A549 (cell line): ENCODE data around the gene JARID2. TPM values are rescaled to one million over a fixed set of nuclear protein-coding genes. Genes with fewer than 3 reads are reported as not detected.

Source experiments
- ATAC-seq, 2 experiments: fragments of 200-7000 bp in 1 of 2; fragments of >200 bp in 1 of 2; cut with Nextera tagmentation in 1 of 2; cut with Tn5 transposase in 1 of 2; 3 replicates each; pipeline versions ENCODE4 v1.8.0 to v1.9.1; 2018 to 2020; ENCODE audit warnings: mild to moderate bottlenecking in 1 of 2, moderate library complexity in 1 of 2
- CTCF ChIA-PET: fragments of 300-600 bp; sonication (Branson Sonifier 250); formaldehyde crosslinking; extraction: SDS; loops from one replicate; lab custom pipeline; 2021; ENCODE audit warnings: antibody characterized with exemption, inconsistent platforms; lab: Yijun Ruan, JAX
- POLR2A ChIA-PET: fragments of 350-600 bp; formaldehyde crosslinking; extraction: SDS; loops from one replicate; lab custom pipeline; 2021; ENCODE audit warnings: antibody characterized with exemption, inconsistent platforms; lab: Yijun Ruan, JAX
- DNase-seq, 2 experiments: peaks; one replicate each; pipeline versions ENCODE4 v3.0.0 to v3.0.0-alpha.2; 2011 to 2016; ENCODE audit warnings: low read depth in 1 of 2, low spot score in 1 of 2
- FAIRE-seq: peaks from 2 replicates; lab custom pipeline; 2011; peaks lifted over from hg19 to GRCh38; lab: Jason Lieb, UNC
- H3K27ac ChIP-seq, 2 experiments: fragments of >200 bp; sonication (Bioruptor Twin); formaldehyde crosslinking; 3 replicates each; pipeline ENCODE4 v1.5.1; 2016 to 2017
- H3K4me1 ChIP-seq: fragments of >200 bp; sonication (Bioruptor Twin); formaldehyde crosslinking; 3 replicates; pipeline ENCODE4 v1.6.1; 2016
- H3K4me2 ChIP-seq: fragments of >200 bp; sonication (Bioruptor Twin); formaldehyde crosslinking; 3 replicates; pipeline ENCODE4 v1.6.1; 2016
- H3K4me3 ChIP-seq: fragments of >200 bp; sonication (Bioruptor Twin); formaldehyde crosslinking; 3 replicates; pipeline ENCODE4 v1.5.1; 2016
- H3K9me3 ChIP-seq: fragments of >200 bp; sonication (Bioruptor Twin); formaldehyde crosslinking; 3 replicates; pipeline ENCODE4 v1.6.1; 2016
- CHD2 ChIP-seq: fragments of 150-350 bp; IDR thresholded peaks from 2 replicates; pipeline ENCODE4 v1.6.1; 2014; ENCODE audit warnings: low read length; ENCODE audit not compliant: partially characterized antibody
- EHF ChIP-seq: fragments of 250-450 bp; sonication (Bioruptor Pico); IDR thresholded peaks from 2 replicates; pipeline ENCODE4 v1.5.0; 2020; ENCODE audit warnings: mild to moderate bottlenecking
- EHMT2 ChIP-seq: fragments of 200-600 bp; sonication (generic); IDR thresholded peaks from 2 replicates; pipeline ENCODE4 v1.6.1; 2016; ENCODE audit warnings: antibody characterized with exemption, low read depth, mild to moderate bottlenecking, moderate library complexity
- EP300 ChIP-seq, 2 experiments: fragments of >200 bp; sonication (Bioruptor Twin); formaldehyde crosslinking; IDR thresholded peaks; 2 replicates in 1 of 2; 3 replicates in 1 of 2; pipeline ENCODE4 v1.6.1; 2016 to 2017
- FOSB ChIP-seq: fragments of 250-450 bp; sonication (Bioruptor Pico); IDR thresholded peaks from 2 replicates; pipeline ENCODE4 v1.5.0; 2020; ENCODE audit warnings: mild to moderate bottlenecking, moderate library complexity
- HDAC2 ChIP-seq: fragments of 200-600 bp; sonication (generic); IDR thresholded peaks from 2 replicates; pipeline ENCODE4 v1.6.1; 2016
- HEYL ChIP-seq: fragments of 250-450 bp; sonication (Bioruptor Pico); IDR thresholded peaks from 2 replicates; pipeline ENCODE4 v1.8.0; 2021; ENCODE audit warnings: mild to moderate bottlenecking, moderate library complexity
- HMGXB4 ChIP-seq: fragments of 250-450 bp; sonication (Bioruptor Pico); IDR thresholded peaks from 2 replicates; pipeline ENCODE4 v1.5.0; 2021; ENCODE audit warnings: mild to moderate bottlenecking, moderate library complexity, borderline replicate concordance
- HOXA7 ChIP-seq: fragments of 250-450 bp; sonication (Bioruptor Pico); IDR thresholded peaks from 2 replicates; pipeline ENCODE4 v1.5.0; 2020; ENCODE audit warnings: mild to moderate bottlenecking, moderate library complexity
- HOXB13 ChIP-seq: fragments of 250-450 bp; sonication (Bioruptor Pico); IDR thresholded peaks from 2 replicates; pipeline ENCODE4 v1.5.0; 2020; ENCODE audit warnings: low read depth, mild to moderate bottlenecking, moderate library complexity
- JUN ChIP-seq, 2 experiments: fragments of >200 bp; sonication (Bioruptor Twin); formaldehyde crosslinking; IDR thresholded peaks; 2 replicates in 1 of 2; 3 replicates in 1 of 2; pipeline ENCODE4 v1.6.1; 2016 to 2017
- MAZ ChIP-seq: fragments of 150-350 bp; IDR thresholded peaks from 2 replicates; pipeline ENCODE4 v1.6.1; 2014; ENCODE audit warnings: antibody characterized with exemption, low read depth, low read length, borderline replicate concordance
- NR3C1 ChIP-seq: fragments of >200 bp; sonication (Bioruptor Twin); formaldehyde crosslinking; IDR thresholded peaks from 3 replicates; pipeline ENCODE4 v1.6.1; 2017
- RAD21 ChIP-seq, 2 experiments: fragments of >200 bp in 1 of 2; sonication (Bioruptor Twin) in 1 of 2; formaldehyde crosslinking in 1 of 2; IDR thresholded peaks in 1 of 2; conservative IDR thresholded peaks in 1 of 2; 2 replicates in 1 of 2; 3 replicates in 1 of 2; pipeline ENCODE4 v1.6.1; 2012 to 2018; ENCODE audit warnings: inconsistent platforms in 1 of 2
- RCOR1 ChIP-seq: fragments of 150-350 bp; IDR thresholded peaks from 2 replicates; pipeline ENCODE4 v1.6.1; 2014; ENCODE audit warnings: antibody characterized with exemption, low read length, low read depth
- SMC3 ChIP-seq: fragments of >200 bp; sonication (Bioruptor Twin); formaldehyde crosslinking; IDR thresholded peaks from 3 replicates; pipeline ENCODE4 v1.6.1; 2018; ENCODE audit warnings: inconsistent platforms
- SREBF2 ChIP-seq: fragments of 450-650 bp; IDR thresholded peaks from 2 replicates; pipeline ENCODE4 v1.6.1; 2014; ENCODE audit warnings: mild to moderate bottlenecking, moderate library complexity
- TFCP2L1 ChIP-seq: fragments of 250-450 bp; sonication (Bioruptor Pico); IDR thresholded peaks from 2 replicates; pipeline ENCODE4 v1.5.0; 2021; ENCODE audit warnings: mild to moderate bottlenecking
- USF2 ChIP-seq: fragments of 450-650 bp; IDR thresholded peaks from 2 replicates; pipeline ENCODE4 v1.6.1; 2014; ENCODE audit warnings: antibody characterized with exemption
- ZC3H11A ChIP-seq: fragments of 450-650 bp; IDR thresholded peaks from 2 replicates; pipeline ENCODE4 v1.6.1; 2014; ENCODE audit warnings: antibody characterized with exemption, mild to moderate bottlenecking
- ZFP36 ChIP-seq: fragments of 450-650 bp; IDR thresholded peaks from 2 replicates; pipeline ENCODE4 v1.6.1; 2014; ENCODE audit warnings: borderline replicate concordance; ENCODE audit not compliant: partially characterized antibody
- WGBS: methylation state at CpG from one replicate; pipeline ENCODE4 v1.1.6; 2017; ENCODE audit errors: missing lambda C conversion rate; 5-methylcytosine and 5-hydroxymethylcytosine counted together
- polyA plus RNA-seq, 4 experiments: library from polyadenylated mRNA; depleted of rRNA in 3 of 4; stranded (reverse); fragments of >200 nt; fragmentation: RNase III in 1 of 4; extraction: RNeasy Plus Mini Kit Qiagen cat#74134 plus additional on column Dnase treatment in 1 of 4; gene quantifications; 2 replicates in 3 of 4; 3 replicates in 1 of 4; pipeline ENCODE4 v1.2.3, GENCODE V29; 2011 to 2017
- TF ChIP-seq, protein P1 (sequence below): fragments of >200 bp; sonication (Bioruptor Twin); formaldehyde crosslinking; IDR thresholded peaks from 2 replicates; pipeline ENCODE4 v1.6.1; 2016
- TF ChIP-seq, protein P2 (sequence below): fragments of >200 bp; sonication (Bioruptor Twin); formaldehyde crosslinking; IDR thresholded peaks from 3 replicates; pipeline ENCODE4 v1.5.1; 2016
- TF ChIP-seq, protein P3 (sequence below): IDR thresholded peaks from 2 replicates; pipeline ENCODE4 v1.6.1; 2012
- TF ChIP-seq, protein P4 (sequence below): IDR thresholded peaks from 2 replicates; pipeline ENCODE4 v1.6.1; 2012

The JARID2 gene
- polyA plus RNA-seq, 2 of the 4 experiments (the other 2 are of a cell fraction), result 7.8 to 8.3 TPM

- 82% methylated on average over 4 of the region's 4 CpGs for WGBS
- POLR2A ChIA-PET, result no interaction called here
- Histone ChIP-seq H3K9me3 (no peaks in the 10 kb centered on the region), H3K4me1 (no peaks in the 10 kb centered on the region), H3K4me2 (no peak overlapping the region), H3K27ac (no peak overlapping the region), H3K4me3 (no peak overlapping the region)
- ATAC-seq (no peak), FAIRE-seq (no peak), DNase-seq (no peak)
- TF ChIP-seq, protein P1, sequence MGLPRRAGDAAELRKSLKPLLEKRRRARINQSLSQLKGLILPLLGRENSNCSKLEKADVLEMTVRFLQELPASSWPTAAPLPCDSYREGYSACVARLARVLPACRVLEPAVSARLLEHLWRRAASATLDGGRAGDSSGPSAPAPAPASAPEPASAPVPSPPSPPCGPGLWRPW, result no peak
- TF ChIP-seq HOXB13 (CRISPR knock-in tag), result no peak
- no peak for TF ChIP-seq SMC3
- no peak for TF ChIP-seq HDAC2
- no peak for TF ChIP-seq EP300 (IDR thresholded peaks at IDR 0.05)
- TF ChIP-seq RAD21 (conservative IDR thresholded peaks at IDR 0.05 in 1 of 2, IDR thresholded peaks at IDR 0.05 in 1 of 2), result no peak
- TF ChIP-seq, protein P2, sequence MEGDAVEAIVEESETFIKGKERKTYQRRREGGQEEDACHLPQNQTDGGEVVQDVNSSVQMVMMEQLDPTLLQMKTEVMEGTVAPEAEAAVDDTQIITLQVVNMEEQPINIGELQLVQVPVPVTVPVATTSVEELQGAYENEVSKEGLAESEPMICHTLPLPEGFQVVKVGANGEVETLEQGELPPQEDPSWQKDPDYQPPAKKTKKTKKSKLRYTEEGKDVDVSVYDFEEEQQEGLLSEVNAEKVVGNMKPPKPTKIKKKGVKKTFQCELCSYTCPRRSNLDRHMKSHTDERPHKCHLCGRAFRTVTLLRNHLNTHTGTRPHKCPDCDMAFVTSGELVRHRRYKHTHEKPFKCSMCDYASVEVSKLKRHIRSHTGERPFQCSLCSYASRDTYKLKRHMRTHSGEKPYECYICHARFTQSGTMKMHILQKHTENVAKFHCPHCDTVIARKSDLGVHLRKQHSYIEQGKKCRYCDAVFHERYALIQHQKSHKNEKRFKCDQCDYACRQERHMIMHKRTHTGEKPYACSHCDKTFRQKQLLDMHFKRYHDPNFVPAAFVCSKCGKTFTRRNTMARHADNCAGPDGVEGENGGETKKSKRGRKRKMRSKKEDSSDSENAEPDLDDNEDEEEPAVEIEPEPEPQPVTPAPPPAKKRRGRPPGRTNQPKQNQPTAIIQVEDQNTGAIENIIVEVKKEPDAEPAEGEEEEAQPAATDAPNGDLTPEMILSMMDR, result no peak
- CTCF ChIA-PET, result no interaction called here
Measured at GRCh38 chr6:15378866-15379265, 133.0 kb downstream of the JARID2 start.

GRCh38 chr6:15380351-15380750, 134.5 kb downstream of the JARID2 start:
- Histone ChIP-seq H3K4me1 (no peaks in the 10 kb centered on the region), H3K9me3 (no peaks in the 10 kb centered on the region), H3K4me2 (no peak overlapping the region), H3K27ac (no peak overlapping the region), H3K4me3 (no peak overlapping the region)
- TF ChIP-seq TFCP2L1 (no peak), NR3C1 (no peak), FOSB (CRISPR knock-in tag) (no peak), HOXA7 (CRISPR knock-in tag) (no peak)
- TF ChIP-seq, protein P3, sequence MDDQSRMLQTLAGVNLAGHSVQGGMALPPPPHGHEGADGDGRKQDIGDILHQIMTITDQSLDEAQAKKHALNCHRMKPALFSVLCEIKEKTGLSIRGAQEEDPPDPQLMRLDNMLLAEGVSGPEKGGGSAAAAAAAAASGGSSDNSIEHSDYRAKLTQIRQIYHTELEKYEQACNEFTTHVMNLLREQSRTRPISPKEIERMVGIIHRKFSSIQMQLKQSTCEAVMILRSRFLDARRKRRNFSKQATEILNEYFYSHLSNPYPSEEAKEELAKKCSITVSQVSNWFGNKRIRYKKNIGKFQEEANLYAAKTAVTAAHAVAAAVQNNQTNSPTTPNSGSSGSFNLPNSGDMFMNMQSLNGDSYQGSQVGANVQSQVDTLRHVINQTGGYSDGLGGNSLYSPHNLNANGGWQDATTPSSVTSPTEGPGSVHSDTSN, result no peak
- no peak for ATAC-seq
- CTCF ChIA-PET, result no interaction called here
- FAIRE-seq, result no peak
- WGBS, result 98% methylated on average over 4 of the region's 4 CpGs
- POLR2A ChIA-PET, result no interaction called here
- no peak for DNase-seq

DNA sequence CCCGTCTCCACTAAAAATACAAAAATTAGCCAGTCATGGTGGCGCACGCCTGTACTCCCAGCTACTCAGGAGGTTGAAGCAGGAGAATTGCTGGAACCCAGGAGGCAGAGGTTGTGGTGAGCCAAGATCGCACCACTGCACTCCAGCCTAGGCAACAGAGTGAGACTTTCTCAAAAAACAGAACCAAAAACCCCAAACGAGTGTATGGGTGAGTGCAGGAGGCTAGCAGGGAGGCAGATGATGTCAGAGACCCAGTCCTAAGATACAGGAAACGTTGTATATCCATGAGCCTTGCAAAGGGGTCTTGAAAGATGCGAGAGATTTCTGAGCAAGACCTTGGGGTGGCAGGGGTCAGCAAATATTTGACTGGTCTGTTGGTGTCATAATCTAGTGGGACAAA, 136.2 kb downstream of the JARID2 start:
- no peak for FAIRE-seq
- Histone ChIP-seq H3K4me3 (no peak overlapping the region), H3K4me1 (peaks cover 7% of the 10 kb centered on the region; the same call in 2 of the 3 replicates), H3K4me2 (no peak overlapping the region), H3K9me3 (no peaks in the 10 kb centered on the region), H3K27ac (no peak overlapping the region)
- POLR2A ChIA-PET, result no interaction called here
- no peak for ATAC-seq
- 75% methylated on average over 7 of the region's 7 CpGs for WGBS
- CTCF ChIA-PET, result no interaction called here
- DNase-seq, result no peak
- TF ChIP-seq TFCP2L1, result no peak
- TF ChIP-seq CHD2, result no peak
- no peak for TF ChIP-seq EHF
- no peak for TF ChIP-seq EP300 (IDR thresholded peaks at IDR 0.05)
- TF ChIP-seq JUN (IDR thresholded peaks at IDR 0.05), result no peak
- TF ChIP-seq, protein P2, result no peak
- TF ChIP-seq NR3C1, result no peak
- TF ChIP-seq HMGXB4, result no peak
- no peak for TF ChIP-seq HEYL
- no peak for TF ChIP-seq SREBF2
- no peak for TF ChIP-seq EHMT2
- TF ChIP-seq, protein P4, sequence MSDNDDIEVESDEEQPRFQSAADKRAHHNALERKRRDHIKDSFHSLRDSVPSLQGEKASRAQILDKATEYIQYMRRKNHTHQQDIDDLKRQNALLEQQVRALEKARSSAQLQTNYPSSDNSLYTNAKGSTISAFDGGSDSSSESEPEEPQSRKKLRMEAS, result no peak
- no peak for TF ChIP-seq RCOR1
- no peak for TF ChIP-seq ZFP36
- no peak for TF ChIP-seq MAZ
- no peak for TF ChIP-seq ZC3H11A
- no peak for TF ChIP-seq USF2
